Measurements from ENCODE around the gene ZNF423. TPM values are rescaled to one million over a fixed set of nuclear protein-coding genes. Genes with fewer than 3 reads are reported as not detected.

The ZNF423 gene
- total RNA-seq, 1 experiment from 2014 or later = 0.49 TPM

GRCh38 chr16:49560004-49560830 lies 295.7 kb downstream of the ZNF423 start:
- ChIA-PET POLR2A (no interaction called here), CTCF (no interaction called here)
- Histone ChIP-seq H3K27me3 (ENCODE audit: control insufficient read depth, insufficient read depth, low read length) (peaks cover under 1% of the 10 kb centered on the region; the same call in 1 of the 2 replicates), H3K4me3 (ENCODE audit: low read depth in 2 of 2, low read length in 2 of 2) (no peak overlapping the region), H3K9me3 (ENCODE audit: control insufficient read depth, insufficient read depth, low read depth, low read length) (no peaks in the 10 kb centered on the region), H3K27ac (ENCODE audit: low read length) (no peak overlapping the region), H3K36me3 (ENCODE audit: control insufficient read depth, insufficient read depth, low read length) (no peaks in the 10 kb centered on the region), H3K4me1 (ENCODE audit: control insufficient read depth, insufficient read depth, low read length) (no peaks in the 10 kb centered on the region)
- no TSS peak for BruUV-seq (replicated peaks)
- ATAC-seq (no peak), DNase-seq (ENCODE audit: low read depth, low spot score) (no peak)
- intact Hi-C loops (cut with micrococcal nuclease; ENCODE audit: unreplicated experiment) = no loop called here
- TF ChIP-seq POLR2AphosphoS5 (IDR thresholded peaks at IDR 0.05; ENCODE audit: low read depth, low read length) = no peak
- no peak for TF ChIP-seq SIN3A (IDR thresholded peaks at IDR 0.05; ENCODE audit: borderline replicate concordance, insufficient read depth, low read depth, low read length)
- TF ChIP-seq CTCF (IDR thresholded peaks at IDR 0.05) = no peak
- TF ChIP-seq TCF7L2 (IDR thresholded peaks at IDR 0.05; ENCODE audit: low read depth, low read length) = no peak
- TF ChIP-seq REST (IDR thresholded peaks at IDR 0.05; ENCODE audit: insufficient read depth in 1 of 2, low read depth in 2 of 2, low read length in 1 of 2) = no peak
- in situ Hi-C loops (cut with HindIII; ENCODE audit: low pct_unique_long_range_greater_than_20kb, low sequenced_read_pairs) = no loop called here

- TF ChIP-seq SIN3A (IDR thresholded peaks at IDR 0.05; ENCODE audit: borderline replicate concordance, insufficient read depth, low read depth, low read length) (no peak), POLR2AphosphoS5 (IDR thresholded peaks at IDR 0.05; ENCODE audit: low read depth, low read length) (no peak), REST (IDR thresholded peaks at IDR 0.05; ENCODE audit: insufficient read depth in 1 of 2, low read depth in 2 of 2, low read length in 1 of 2) (no peak), CTCF (IDR thresholded peaks at IDR 0.05) (no peak), TCF7L2 (IDR thresholded peaks at IDR 0.05; ENCODE audit: low read depth, low read length) (no peak)
- DNase-seq (ENCODE audit: low read depth, low spot score) (no peak), ATAC-seq (no peak)
- POLR2A ChIA-PET = no interaction called here
- H3K36me3 ChIP-seq (ENCODE audit: control insufficient read depth, insufficient read depth, low read length) = no peaks in the 10 kb centered on the region
- no peak overlapping the region for H3K27ac ChIP-seq (ENCODE audit: low read length)
- CTCF ChIA-PET = no interaction called here
- intact Hi-C loops (cut with micrococcal nuclease; ENCODE audit: unreplicated experiment) (no loop called here), in situ Hi-C loops (cut with HindIII; ENCODE audit: low pct_unique_long_range_greater_than_20kb, low sequenced_read_pairs) (no loop called here)
- H3K9me3 ChIP-seq (ENCODE audit: control insufficient read depth, insufficient read depth, low read depth, low read length) = no peaks in the 10 kb centered on the region
- no TSS peak for BruUV-seq (replicated peaks)
- H3K4me1 ChIP-seq (ENCODE audit: control insufficient read depth, insufficient read depth, low read length) = no peaks in the 10 kb centered on the region
- H3K4me3 ChIP-seq (ENCODE audit: low read depth in 2 of 2, low read length in 2 of 2) = no peak overlapping the region
- H3K27me3 ChIP-seq (ENCODE audit: control insufficient read depth, insufficient read depth, low read length) = peaks cover 4% of the 10 kb centered on the region; the same call in 1 of the 2 replicates
Observed at GRCh38 chr16:49559242-49559641, 296.7 kb downstream of the ZNF423 start.
